Measurements from ENCODE around the gene ENTPD7.
A peak's percentile ranks its signal among the peaks of the same experiment; 100 is the strongest.

Gene ENTPD7

DNA sequence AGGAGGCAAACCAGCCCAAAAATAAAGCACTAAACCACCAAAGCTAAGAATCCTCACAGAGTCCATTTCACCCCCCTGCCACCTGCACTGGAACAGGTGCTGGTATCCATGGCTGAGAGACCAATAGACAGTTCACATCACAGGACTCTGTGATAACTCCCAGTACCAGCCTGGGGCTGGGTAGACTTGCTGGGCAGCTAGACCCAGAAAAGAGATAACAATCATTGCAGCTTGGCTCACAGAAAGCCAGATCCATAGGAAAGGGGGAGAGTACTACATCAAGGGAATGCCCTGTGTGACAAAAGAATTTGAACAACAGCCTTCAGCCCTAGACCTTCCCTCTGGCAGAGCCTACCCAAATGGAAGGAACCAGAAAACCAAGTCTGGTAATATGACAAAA lies 25.5 kb upstream of the ENTPD7 start:
- in situ Hi-C loops (cut with MboI; ENCODE audit: low pct_unique_long_range_greater_than_20kb, low sequenced_read_pairs), result no loop called here
- DNase-seq, result no peak

DNA sequence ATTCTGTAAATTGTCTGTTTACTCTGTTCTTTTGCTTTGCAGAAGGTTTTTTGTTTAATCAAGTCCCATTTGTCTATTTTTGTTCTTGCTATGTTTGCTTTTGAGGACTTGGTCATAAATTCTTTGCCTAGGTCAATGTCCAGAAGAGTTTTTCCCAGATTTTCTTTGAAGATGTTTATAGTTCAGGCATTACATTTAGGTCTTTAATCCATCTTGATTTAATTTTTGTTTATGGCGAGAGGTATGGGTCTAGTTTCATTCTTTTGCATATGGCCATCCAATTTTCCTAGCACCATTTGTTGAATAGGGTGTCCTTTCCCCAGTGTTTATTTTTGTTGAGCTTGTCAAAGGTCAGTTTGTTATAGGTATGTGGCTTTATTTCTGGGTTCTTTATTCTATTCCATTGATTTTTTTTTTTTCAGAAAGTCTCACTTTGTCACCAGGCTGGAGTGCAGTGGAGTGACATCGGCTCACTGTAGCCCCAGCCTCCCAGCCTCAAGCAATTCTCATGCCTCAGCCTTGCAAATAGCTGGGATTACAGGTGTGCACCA lies 11.6 kb upstream of the ENTPD7 start:
- DNase-seq, result no peak

DNA sequence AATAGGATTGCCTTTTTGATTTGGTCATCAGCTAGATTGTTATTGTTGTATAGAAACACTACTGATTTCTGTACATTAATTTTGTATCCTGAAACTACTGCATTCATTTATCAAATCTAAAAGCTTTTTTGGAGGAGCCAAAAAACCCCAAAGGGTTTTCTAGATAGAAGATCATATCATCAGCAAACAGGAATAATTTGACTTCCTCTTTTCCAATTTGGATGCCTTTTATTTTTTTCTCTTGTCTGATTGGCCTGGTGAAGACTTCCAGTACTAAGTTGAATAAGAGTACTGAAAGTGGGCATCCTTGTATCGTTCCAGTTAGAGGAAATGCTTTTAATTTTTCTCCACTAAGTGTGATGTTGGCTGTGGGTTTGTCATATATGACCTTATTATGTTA lies 10.6 kb upstream of the ENTPD7 start:
- DNase-seq, result peak; percentile 43
- in situ Hi-C loops (cut with MboI; ENCODE audit: low pct_unique_long_range_greater_than_20kb, low sequenced_read_pairs), result no loop called here

More for the DNA sequence above, 11.6 kb upstream of the ENTPD7 start:
- in situ Hi-C loops (cut with MboI; ENCODE audit: low pct_unique_long_range_greater_than_20kb, low sequenced_read_pairs), result no loop called here

DNA sequence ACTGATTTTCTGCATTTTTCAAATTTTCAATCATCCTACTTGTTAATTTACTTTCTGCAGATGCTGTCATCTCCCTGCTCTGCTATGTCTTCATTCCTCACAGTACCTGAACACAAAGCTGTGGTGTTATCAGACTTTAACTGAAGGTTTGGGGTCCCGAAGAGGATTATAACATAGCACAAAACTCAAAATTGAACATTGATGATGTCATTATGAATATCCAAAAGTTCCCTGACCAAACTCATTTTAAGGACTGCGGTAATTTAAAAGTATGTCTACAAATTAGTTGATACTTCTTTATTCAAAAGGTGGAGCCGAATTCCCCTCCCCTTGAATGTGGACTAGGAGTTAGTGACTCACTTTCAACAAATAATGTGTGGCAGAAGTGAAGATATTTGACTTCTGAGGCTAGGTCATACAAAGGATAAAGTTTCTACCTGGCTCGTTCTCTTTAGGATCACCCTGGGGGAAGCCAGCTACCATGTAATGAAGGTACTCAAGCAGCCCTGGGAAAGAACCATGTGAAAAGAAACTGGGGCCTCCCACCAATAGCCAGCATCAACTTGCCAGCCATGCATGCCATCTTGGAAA lies 6.4 kb upstream of the ENTPD7 start:
- no peak for DNase-seq
- in situ Hi-C loops (cut with MboI; ENCODE audit: low pct_unique_long_range_greater_than_20kb, low sequenced_read_pairs), result no loop called here

DNA sequence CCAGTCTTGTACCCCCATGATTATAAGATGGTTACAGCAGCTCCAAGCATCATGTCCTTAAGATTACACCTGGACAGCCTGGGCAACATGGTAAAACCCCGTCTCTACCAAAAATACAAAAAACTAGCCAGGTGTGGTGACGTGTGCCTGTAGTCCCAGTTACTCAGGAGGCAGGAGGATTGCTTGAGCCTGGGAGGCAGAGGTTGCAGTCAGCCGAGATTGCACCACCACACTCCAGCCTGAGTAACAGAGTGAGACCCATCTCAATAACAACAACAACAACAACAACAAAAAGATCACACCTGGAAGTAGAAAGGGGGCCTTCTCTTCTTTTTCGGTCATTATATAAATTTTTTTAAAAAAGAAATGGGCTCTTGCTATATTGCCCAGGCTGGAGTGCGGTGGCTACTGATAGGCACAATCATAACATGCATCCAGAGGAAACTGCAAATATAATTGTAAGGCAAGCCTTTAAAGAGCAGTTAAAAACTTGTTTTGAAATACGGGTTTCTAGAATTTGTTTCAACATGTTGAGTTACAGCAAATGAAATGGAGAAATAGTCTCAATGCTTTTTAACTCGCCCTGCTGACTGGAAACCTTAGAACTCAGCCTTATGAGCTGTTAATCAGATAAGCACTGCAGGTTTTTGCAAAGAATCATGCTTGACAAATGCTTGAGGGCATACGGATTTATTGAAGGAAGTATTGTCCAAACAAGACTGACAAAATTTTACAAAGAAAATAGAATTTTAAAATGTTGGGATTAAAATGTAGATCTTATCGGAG lies 4.7 kb upstream of the ENTPD7 start:
- in situ Hi-C loops (cut with MboI; ENCODE audit: low pct_unique_long_range_greater_than_20kb, low sequenced_read_pairs), result no loop called here
- no peak for DNase-seq

DNA sequence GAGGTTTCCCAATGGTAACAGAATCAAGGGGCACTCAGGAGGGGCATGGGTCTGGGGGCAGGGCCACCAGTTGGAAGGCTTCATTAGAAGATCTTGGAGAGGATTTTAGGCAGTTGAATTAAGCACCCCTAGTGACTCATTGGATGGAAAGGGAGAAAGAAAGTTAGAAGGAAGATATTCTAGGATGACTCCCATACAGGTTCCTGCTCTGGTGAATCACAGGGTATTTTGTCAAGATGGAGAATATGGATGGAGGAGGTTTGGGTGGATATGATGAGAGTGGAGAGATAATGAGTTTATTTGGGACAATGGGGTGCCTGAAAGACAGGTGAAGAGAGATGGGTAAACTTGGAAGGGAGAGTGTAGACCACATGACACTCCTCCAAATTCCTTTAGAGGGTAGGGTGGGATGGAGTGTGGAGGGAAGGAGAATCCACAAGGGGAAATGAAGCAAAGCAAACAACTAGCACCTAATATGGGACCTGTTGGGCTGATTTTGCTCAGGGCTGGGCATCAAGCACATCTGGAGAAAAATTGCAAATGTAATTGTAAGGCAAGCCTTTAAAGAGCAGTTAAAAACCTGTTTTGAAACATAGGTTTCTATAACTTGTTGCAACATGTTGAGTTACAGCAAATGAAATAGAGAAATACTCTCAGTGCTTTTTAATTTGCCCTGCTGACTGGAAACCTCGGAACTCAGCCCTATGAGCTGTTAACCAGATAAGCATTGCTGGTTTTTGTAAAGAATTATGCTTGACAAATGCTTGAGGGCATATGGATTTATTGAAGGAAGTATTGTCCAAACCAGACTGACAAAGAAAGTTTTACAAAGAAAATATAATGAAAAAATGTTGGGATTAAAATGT lies 2.9 kb upstream of the ENTPD7 start:
- in situ Hi-C loops (cut with MboI; ENCODE audit: low pct_unique_long_range_greater_than_20kb, low sequenced_read_pairs), result no loop called here
- DNase-seq, result no peak

DNA sequence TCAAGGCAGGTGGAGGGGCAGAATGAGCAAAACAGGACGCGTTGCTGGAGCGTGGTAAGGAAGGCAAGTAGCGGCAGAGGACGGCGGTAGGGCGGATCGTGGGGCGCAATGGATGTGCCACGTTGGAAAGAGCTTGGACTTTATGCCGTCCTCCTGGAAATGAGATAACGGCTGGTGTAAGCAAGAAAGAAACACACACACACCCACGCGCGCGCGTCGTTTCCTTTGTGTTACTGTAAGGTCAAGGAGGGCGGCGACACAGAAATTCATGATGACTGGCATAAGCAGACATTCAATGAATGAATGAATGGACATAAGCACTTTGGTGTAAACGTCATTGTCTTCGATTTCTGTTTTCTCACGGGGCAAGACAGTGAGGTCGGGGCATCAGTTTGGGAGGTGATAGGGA lies 683 bp upstream of the ENTPD7 start:
- no peak for DNase-seq

DNA sequence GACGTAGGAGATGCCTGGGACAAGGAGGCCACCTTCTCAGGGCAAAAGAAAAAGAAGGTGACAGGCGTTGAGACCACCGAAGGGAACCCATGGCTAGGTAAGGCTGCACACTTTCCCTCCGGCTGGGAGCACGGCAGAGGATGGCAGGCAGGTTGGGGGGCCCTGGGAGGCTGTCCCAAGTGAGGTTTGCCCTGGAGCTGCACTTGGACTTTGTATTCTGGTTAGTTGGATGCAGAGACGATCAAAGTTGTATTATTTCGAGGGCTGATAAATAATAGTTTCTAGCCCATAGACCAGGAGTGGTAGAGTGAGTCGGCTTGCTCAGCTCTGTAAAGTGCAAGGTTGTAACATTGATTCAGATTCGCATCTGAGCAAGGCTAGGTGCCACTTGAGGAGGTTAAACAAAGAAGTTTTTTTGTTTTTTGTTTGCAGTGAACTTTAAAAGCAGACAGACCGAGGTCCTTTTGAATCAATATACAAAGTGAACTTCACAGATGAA lies 608 bp downstream of the ENTPD7 start:
- in situ Hi-C loops (cut with MboI; ENCODE audit: low pct_unique_long_range_greater_than_20kb, low sequenced_read_pairs), result no loop called here
- peak; percentile 11 for DNase-seq

More for the DNA sequence above, 683 bp upstream of the ENTPD7 start:
- in situ Hi-C loops (cut with MboI; ENCODE audit: low pct_unique_long_range_greater_than_20kb, low sequenced_read_pairs), result no loop called here

DNA sequence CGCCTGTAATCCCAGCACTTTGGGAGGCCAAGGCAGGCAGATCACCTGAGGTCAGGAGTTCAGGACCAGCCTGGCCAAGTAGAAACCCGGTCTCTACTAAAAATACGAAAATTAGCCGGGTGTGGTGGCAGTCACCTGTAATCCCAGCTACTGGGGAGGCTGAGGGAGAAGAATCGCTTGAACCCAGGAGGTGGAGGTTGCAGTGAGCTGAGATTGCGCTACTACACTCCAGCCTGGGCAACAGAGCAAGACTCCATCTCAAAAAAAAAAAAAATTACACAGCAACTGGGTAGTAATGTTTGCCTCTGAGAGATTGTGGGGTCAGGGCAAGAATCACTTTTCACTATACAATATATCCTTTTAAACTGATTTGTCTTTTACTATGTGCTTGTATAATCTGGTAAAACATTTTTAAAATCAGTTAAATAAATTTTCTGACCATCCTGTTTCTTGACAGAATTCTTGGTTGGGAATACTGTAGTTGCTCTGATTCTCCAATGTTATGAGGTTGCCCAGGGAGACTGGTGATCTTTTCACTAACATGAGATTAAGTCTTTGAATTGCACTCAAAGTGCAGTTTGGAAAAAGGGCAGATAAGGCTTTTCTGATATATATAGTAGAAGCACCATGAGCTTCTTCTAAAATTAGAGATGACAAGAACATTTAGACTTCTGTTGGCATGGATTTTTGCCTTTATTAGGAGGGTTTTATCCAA lies 1.5 kb downstream of the ENTPD7 start:
- DNase-seq, result no peak
- in situ Hi-C loops (cut with MboI; ENCODE audit: low pct_unique_long_range_greater_than_20kb, low sequenced_read_pairs), result no loop called here

DNA sequence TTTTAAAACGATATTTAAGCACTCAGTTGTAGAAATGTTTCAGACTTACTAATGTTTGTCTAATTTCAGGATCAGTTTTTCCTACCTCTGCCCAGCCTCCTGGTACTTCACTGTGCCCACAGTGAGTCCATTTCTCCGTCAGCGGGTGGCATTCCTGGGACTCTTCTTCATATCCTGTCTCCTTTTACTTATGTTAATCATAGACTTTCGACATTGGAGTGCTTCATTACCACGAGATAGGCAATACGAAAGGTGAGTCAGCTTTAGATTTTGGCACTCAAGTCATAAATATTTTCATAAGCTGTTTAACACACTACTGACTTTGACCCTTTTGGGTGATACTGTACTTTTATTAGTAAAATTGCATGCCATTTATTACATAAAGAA lies 2.1 kb downstream of the ENTPD7 start:
- in situ Hi-C loops (cut with MboI; ENCODE audit: low pct_unique_long_range_greater_than_20kb, low sequenced_read_pairs), result no loop called here
- DNase-seq, result no peak

DNA sequence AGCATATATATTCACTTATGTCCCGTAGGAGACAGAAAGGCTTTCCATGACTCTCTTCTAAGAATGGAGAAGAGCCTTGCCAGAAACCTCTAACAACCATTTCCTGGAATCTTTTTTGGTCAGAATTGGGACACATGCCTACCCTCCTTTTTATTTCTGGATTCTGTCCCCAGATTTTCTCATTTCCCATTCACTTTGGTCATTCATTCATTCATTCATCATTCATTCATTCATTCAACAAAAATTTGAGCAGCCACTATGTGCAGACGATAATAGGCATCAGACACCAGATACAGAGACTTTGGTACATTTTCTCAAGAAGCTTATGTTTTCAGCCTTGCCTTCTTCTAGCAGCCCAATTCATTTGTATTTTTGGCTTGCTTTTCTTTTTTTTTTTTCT lies 6.0 kb downstream of the ENTPD7 start:
- in situ Hi-C loops (cut with MboI; ENCODE audit: low pct_unique_long_range_greater_than_20kb, low sequenced_read_pairs), result no loop called here
- no peak for DNase-seq

DNA sequence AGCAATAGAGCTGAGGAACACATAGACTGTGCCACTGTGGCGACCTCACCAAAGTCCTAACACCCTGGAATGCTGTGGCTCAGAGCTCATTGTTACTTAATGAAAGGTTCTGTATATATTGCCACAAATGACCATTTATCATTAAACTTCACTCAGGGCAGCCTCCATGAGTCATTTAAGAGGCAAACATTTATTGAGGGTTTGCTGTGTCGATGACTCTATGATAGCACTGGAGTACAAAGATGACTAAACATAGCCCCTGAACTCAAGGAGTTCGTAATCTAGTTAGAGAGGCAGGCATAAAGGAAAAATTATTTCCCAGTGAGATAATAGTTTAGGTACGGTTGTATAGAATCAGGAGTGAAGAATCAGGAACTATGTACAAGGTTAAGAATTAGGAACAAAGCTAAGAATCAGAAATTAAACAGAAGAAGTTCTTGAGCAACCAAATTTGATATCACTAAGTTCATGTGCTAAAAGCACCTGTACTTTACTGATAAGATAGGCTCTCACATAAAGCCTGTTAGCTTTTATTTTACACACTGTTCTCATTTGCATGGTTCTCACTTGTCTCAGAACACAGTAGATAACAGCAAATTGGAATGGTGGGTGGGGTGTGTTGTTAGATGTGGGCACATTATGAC lies 7.9 kb downstream of the ENTPD7 start:
- in situ Hi-C loops (cut with MboI; ENCODE audit: low pct_unique_long_range_greater_than_20kb, low sequenced_read_pairs), result no loop called here
- no peak for DNase-seq

DNA sequence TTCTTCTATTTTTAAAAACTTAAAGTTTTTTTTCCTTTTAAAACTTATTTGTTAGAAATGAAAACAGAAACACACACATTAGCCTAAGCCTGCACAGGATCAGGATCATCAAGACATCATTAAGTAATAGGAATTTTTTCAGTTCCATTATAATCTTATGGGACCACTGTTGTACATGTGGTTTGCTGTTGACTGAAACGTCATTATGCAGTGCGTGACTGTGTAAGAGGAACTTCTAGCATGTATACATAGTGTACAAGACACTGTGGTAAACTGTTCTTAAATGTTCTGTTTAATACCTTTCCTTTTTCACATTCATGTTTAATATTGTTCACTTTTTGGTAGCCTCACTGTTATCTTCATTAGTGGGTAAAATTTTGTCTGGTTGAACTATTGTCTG lies 12.1 kb downstream of the ENTPD7 start:
- in situ Hi-C loops (cut with MboI; ENCODE audit: low pct_unique_long_range_greater_than_20kb, low sequenced_read_pairs), result no loop called here
- no peak for DNase-seq

DNA sequence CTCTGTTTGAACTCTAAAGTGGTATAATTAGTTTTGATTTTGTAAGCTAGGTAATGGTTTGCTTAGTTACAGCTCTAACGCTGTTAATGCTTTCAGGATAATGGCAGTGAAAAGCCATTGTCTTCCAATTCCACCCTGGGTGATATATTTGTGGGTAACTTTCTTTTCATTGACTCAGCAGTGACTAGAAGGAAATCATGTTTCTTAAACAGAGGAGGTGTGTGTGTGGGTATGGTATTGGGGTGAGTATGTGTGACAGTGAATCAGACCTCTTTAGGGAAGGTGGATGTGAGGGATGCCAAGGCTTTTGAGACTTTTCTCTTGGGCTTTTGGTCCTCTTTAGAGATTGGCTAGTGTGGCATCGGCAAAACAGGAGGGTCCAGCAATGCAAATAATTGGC lies 13.6 kb downstream of the ENTPD7 start:
- in situ Hi-C loops (cut with MboI; ENCODE audit: low pct_unique_long_range_greater_than_20kb, low sequenced_read_pairs), result no loop called here
- no peak for DNase-seq

DNA sequence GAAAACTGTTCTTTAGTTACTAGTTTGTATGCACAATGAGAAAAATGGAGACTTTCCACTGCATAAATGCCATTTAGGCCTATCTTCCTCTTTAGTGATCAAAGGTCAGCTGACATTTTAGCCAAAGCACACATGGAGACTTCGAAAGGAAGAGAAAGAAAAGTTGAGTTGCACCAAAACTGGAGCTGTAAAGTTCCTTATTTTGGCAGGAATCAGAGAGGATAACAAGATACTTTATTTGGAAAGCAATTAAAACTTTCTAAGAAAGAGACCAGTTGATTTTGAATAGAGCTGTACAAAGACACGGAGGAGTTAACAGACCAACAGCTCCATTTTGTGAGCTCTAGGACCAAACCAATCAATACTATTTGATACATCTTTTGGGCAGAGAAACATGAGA lies 14.2 kb downstream of the ENTPD7 start:
- no peak for DNase-seq
- in situ Hi-C loops (cut with MboI; ENCODE audit: low pct_unique_long_range_greater_than_20kb, low sequenced_read_pairs), result no loop called here

DNA sequence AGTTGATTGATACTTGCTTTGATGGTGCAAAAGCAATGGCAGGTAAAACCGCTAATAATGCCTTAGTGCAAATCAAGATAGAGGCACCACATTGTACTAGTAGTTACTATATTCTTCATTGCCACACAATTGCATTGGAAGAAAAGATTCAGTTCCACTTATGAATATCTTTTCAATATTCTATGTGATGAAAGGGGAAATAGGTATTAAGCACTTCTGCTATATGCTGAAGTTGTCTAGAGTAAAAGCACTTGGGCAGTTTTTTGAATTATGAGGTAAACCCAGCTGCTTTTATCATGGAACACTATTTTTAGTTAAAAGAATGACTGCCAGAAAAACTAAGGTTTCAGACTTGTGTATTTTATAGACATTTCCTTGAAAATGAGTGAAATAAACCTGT lies 15.5 kb downstream of the ENTPD7 start:
- no peak for DNase-seq
- in situ Hi-C loops (cut with MboI; ENCODE audit: low pct_unique_long_range_greater_than_20kb, low sequenced_read_pairs), result no loop called here

DNA sequence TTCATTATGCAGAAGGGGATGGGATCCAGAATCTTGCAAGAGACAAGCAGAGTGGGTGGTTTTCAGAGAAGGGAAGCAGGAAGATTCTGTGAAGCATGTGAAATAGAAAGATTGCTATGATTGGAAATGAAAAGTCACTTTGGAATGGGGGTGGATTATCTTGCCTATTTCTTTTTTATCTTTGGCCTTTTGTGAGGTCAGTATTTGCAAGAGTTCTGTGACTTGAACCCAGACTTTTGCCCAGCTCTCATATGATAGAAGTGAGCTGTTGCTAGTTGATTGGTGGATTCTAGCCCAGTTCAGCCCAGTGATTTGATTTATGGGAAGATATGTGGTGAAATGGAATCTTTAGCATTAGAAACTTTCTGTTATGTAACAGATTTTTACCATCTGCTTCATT lies 17.1 kb downstream of the ENTPD7 start:
- in situ Hi-C loops (cut with MboI; ENCODE audit: low pct_unique_long_range_greater_than_20kb, low sequenced_read_pairs), result no loop called here
- no peak for DNase-seq

DNA sequence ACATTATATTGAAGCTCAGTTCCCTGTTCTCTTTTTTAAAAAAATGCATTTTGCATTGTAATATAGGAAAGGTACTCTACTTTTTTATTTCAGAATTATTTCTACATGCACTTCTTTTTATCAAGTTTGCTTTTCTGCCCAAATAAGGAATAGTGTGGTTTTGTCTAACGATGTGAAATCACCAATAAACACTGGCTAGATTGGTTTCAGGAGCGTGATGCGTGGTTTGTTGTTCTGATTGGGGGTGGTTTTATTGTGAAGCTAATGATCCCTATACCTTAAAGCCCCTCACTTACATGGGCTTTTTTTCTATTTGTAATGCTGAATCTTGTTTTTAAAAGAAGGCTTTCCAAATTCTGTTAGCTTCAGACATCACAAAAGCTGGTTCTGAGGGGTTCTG lies 17.6 kb downstream of the ENTPD7 start:
- DNase-seq, result no peak
- in situ Hi-C loops (cut with MboI; ENCODE audit: low pct_unique_long_range_greater_than_20kb, low sequenced_read_pairs), result no loop called here

DNA sequence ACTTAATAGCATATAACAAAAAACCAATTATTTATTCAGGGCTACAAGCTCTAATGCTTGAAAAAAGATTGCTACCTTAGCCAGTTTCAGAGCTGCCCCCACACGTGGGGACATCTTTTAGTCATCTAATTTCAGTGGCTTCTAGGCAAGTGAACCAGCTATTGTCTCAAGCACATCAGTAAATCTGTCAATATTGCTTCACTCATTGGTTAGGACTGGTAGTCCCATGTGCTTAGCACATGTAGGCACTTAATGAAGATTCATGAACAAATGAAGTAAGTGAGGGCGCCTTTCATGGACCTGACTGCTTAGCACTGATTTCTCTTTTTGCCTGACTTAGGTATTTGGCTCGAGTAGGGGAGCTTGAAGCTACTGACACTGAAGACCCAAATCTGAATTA lies 19.6 kb downstream of the ENTPD7 start:
- no peak for DNase-seq
- in situ Hi-C loops (cut with MboI; ENCODE audit: low pct_unique_long_range_greater_than_20kb, low sequenced_read_pairs), result no loop called here
